GM21528 (cell line): ENCODE measurements around the gene HOXA7.

Source experiments
- ATAC-seq: cut with Tn5 transposase; IDR thresholded peaks from one replicate; pipeline ENCODE4 v1.9.1; 2021; ENCODE audit warnings: mild to moderate bottlenecking, moderate library complexity; ENCODE audit not compliant: unreplicated experiment, low FRiP score

The HOXA7 gene

GRCh38 chr7:27172315-27172774, 15.9 kb upstream of the HOXA7 start:
- ATAC-seq: no peak

GRCh38 chr7:27171637-27172314, 15.3 kb upstream of the HOXA7 start:
- ATAC-seq: no peak

- ATAC-seq: no peak
These were observed 14.8 kb upstream of the HOXA7 start for GRCh38 chr7:27171325-27171636.

GRCh38 chr7:27170426-27171324, 14.2 kb upstream of the HOXA7 start:
- ATAC-seq: no peak

DNA sequence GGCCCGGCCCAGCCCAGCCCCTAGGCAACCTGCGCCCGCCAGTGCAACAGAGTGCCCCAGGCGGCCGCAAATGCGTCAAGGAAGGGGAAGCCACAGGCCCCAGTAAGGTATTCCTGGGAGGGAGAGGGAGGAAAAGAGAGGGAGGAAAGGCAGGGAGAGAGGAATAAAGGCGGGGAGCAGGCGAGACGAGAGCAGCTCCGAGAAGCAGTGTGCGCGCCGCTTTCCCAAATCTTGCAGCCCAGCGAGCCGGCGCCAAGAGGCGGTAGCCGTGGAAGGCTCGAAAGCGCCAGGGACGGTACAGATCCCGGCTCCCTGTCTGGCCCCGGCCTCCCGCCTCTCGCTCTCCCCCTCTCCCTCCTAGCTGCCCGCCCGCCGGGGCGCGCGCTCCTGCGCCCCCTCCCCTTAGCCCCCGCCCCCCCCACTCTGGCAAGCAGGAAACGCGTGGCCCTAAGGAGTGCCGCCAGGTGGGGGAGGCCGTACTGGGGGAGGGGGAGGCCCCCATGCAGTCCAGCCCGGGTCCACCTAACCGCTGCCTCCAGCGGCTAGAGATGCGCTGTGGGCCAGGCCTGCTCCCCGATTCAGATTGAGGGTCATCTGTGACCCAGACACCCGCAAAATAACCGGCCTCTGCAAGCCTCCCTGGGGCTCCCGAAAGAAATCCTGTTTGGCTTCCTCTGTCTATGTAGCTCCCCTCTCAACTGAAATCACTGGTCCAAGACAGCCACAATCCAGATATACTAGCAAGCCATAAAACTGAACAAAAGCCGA, 13.4 kb upstream of the HOXA7 start:
- ATAC-seq: no peak

DNA sequence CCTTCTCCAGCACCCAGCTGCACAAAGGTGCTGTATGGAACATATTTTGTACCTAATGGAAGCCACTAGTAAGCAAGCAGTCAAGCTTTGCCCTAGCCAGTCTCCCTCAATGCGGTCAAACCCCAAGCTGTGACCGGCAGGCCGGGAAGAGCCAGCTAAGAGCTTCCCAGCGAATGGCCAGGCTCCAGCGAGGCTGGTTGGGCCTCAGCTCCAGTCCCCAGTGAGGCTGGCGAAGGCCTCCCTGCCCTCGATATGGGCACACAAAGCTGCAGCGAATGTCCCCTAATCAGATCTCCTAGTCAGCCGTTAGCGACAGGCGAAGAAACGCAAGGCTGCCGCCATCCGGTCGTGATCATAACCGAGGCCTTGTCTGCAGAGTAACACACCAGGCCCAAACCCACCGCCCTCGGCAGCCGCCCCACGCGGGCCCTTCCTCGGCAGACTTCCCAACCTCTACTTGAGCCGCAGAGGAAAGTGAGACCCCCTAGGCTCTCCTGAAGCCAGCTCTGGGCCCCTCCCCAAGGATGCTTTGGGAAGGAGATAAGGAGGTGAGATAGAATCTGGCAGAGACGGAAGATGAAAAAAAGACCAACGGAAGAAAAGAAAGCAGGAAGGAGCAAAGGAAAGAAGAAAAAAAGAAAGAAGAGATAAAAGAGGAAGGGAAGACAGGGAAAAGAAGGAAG, 11.9 kb upstream of the HOXA7 start:
- no peak for ATAC-seq

- ATAC-seq: no peak
These were observed 11.4 kb upstream of the HOXA7 start for GRCh38 chr7:27167916-27168264.

DNA sequence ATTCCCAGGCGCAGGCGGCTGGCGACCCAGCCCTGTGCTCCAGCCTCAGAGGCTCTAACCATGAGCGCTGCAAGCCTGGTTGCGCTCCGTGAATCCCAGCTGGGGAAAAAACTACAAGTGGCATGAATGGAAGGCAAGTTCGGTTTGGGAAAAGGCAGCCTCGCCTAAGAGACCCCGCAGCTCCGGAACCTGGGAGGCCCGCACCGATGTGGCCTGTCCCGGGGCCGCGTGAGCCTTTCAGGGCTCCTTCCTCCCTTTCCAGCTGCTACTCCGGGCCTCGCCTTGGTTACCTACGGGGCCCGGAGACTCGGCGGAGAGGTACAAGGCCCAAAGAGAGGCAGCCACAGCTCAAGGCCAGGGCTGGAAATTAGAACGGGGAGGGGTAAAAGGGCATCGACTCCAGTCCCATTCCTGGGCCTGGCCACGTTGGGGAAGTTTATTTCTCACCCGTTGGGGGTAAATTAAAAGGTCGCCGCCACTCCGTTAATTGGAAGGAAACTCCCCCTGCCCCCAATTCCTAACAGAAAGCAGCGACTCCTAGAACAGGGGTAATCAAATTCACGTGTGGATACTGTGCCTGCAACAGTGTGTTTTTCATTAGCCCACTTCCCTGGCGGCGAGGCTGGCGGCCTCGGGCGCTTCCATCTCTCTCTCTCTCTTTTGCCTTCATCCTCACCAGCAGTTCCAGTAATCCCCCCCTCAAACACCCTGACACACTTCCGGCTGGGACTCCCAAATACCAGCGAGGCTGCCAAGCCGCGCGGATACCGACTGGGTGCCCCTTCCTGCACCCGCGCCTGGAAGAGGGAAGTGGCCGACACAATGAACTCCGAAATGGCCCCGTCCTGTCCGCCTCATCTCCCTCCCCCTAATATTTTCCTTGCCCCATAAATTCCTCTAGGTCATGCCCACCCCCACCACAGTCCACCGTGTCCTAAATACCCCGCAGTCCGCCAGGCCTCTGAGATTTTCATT, 10.3 kb upstream of the HOXA7 start:
- no peak for ATAC-seq

DNA sequence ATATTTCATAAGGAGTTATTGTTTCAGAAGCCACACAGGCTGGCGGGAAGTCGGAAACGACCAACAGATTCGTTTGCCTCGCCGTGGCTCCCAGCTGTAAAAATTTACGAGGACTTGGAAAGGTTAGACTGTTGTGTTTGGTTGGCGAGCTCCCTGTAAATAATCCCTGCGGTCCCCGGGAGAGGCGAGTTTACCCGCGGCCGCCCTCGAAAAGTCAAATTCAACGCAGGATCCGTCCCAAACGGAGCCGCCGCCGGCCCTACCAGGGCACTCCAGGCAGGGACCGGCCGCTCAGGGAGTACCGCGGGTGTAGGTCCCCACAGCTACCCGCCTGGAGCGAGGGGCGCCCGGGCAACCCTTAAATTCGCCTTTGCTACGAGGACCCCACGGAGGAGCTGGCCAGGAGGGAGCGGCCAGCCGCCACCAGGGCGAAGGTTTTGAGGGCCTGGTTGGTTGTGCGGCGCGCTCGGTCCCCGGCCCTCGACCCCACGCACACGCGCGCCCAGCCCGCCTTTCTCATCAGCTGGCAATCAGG, 9.6 kb upstream of the HOXA7 start:
- no peak for ATAC-seq

- ATAC-seq: no peak
These were observed 8.9 kb upstream of the HOXA7 start, which contains the start of gene HOXA9 for GRCh38 chr7:27165089-27165995. Gene HOXA9 (minus strand): TSS chr7:27165537. CDS start chr7:27165457, 80 bp downstream.

DNA sequence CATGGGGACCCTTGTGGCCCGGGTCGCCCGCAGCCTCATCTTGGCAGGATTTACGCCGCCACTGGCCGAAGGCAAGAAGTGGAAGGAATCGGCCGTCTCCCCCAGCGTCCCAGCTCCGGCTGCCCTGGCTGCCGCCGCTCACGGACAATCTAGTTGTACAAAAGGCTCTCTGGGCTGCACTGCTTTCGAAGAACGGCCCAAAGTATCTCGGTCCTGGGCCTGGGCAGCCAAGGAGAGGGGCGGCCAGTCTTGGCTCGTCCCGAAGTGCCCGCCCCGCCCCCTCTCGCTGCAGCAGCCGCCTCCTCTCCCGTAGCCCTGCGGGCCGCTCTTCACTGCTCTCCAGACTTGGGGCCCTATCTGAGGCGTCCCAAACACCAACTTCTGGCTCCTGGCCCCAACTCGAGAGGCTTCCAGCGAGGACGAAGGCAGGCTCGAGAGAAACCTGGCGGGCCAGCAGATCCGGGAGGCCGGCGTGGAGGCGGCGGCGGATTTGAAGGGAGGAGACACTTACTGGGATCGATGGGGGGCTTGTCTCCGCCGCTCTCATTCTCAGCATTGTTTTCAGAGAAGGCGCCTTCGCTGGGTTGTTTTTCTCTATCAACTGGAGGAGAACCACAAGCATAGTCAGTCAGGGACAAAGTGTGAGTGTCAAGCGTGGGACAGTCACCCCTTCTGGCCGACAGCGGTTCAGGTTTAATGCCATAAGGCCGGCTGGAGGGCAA, 8.1 kb upstream of the HOXA7 start:
- no peak for ATAC-seq

GRCh38 chr7:27164045-27164366, 7.5 kb upstream of the HOXA7 start:
- ATAC-seq: no peak

GRCh38 chr7:27163288-27164044, 7.0 kb upstream of the HOXA7 start:
- no peak for ATAC-seq

GRCh38 chr7:27162561-27163287, 6.2 kb upstream of the HOXA7 start:
- no peak for ATAC-seq

DNA sequence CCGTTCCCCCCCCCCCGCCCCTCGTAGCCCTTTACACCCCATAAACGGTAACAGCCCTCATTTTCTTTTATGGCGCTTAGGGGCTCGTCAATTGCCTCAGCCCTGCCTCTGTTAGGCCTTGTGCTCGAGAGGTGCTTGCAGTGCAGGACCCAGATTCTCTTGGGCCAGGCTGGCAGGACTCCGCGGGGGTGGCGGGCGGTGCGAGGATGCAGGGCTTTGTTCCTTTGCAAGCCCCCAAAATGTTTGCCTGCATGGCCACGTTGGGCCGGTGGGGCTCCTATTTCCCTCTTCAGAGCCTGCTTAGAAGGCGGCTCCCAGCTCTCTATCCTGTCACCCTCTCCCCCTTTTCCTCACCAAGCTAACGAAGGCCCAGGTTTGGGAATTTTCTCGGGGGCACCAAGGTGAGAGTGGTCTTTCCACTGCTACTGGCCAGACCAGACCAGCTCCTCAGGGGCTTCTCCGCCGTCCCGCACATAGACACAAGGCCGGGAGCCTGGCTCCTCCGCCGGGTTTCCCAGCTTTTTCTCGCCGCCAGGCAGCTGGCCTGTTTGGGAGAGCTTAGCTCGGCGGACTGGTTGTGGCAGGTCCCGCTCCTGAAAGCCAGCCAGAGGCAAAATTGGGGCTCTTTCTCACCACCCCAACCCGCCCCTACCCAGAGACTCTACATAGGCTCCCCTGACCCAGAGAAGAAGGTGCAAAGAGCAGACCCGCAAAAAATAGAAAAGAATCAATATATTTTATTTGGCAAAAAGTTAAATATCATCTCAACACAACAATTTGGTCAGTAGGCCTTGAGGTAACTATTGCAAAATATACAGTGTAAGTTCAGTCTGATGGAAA, 5.5 kb upstream of the HOXA7 start:
- ATAC-seq: no peak
